ES-I3 (cell line): ENCODE measurements around the gene ICAM1.

ENCODE experiments used
- H3K36me3 ChIP-seq: 2 replicates; pipeline ENCODE4 v1.6.1; 2013; ENCODE audit warnings: mild to moderate bottlenecking, low read length, control low read depth, moderate library complexity; ENCODE audit not compliant: insufficient read depth
- H3K4me1 ChIP-seq: 2 replicates; pipeline ENCODE4 v1.6.1; 2013; ENCODE audit warnings: mild to moderate bottlenecking, control low read depth, low read length; ENCODE audit not compliant: insufficient read depth
- H3K9ac ChIP-seq: 2 replicates; pipeline ENCODE4 v1.6.1; 2013; ENCODE audit warnings: low read depth, mild to moderate bottlenecking, low read length, moderate library complexity
- H3K9me3 ChIP-seq: 2 replicates; pipeline ENCODE4 v1.6.1; 2013; ENCODE audit warnings: mild to moderate bottlenecking, low read length, moderate library complexity; ENCODE audit not compliant: control insufficient read depth, insufficient read depth

ICAM1 gene

DNA sequence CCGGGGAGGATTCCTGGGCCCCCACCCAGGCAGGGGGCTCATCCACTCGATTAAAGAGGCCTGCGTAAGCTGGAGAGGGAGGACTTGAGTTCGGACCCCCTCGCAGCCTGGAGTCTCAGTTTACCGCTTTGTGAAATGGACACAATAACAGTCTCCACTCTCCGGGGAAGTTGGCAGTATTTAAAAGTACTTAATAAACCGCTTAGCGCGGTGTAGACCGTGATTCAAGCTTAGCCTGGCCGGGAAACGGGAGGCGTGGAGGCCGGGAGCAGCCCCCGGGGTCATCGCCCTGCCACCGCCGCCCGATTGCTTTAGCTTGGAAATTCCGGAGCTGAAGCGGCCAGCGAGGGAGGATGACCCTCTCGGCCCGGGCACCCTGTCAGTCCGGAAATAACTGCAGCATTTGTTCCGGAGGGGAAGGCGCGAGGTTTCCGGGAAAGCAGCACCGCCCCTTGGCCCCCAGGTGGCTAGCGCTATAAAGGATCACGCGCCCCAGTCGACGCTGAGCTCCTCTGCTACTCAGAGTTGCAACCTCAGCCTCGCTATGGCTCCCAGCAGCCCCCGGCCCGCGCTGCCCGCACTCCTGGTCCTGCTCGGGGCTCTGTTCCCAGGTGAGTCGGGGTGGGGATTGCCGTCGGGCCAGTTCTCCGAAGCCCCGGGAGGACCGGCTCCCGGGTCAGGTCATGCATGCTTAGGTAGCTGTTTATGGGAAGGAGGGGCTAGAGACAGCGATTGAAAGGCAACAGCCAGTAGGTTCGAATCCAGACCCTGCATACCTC is at the start of gene ICAM1:
ICAM1 (plus strand) TSS at position 505 of the 779 bp plus-strand sequence; CDS start at position 545, 40 bp downstream.
- H3K9ac ChIP-seq = peak within 1 kb of the TSS; percentile 56; the same call in 1 of the 2 replicates
- no peaks in the 10 kb centered on the region for H3K9me3 ChIP-seq
- H3K36me3 ChIP-seq = no peaks in the 10 kb centered on the region
- peaks cover 3% of the 10 kb centered on the region; the same call in 1 of the 2 replicates for H3K4me1 ChIP-seq

DNA sequence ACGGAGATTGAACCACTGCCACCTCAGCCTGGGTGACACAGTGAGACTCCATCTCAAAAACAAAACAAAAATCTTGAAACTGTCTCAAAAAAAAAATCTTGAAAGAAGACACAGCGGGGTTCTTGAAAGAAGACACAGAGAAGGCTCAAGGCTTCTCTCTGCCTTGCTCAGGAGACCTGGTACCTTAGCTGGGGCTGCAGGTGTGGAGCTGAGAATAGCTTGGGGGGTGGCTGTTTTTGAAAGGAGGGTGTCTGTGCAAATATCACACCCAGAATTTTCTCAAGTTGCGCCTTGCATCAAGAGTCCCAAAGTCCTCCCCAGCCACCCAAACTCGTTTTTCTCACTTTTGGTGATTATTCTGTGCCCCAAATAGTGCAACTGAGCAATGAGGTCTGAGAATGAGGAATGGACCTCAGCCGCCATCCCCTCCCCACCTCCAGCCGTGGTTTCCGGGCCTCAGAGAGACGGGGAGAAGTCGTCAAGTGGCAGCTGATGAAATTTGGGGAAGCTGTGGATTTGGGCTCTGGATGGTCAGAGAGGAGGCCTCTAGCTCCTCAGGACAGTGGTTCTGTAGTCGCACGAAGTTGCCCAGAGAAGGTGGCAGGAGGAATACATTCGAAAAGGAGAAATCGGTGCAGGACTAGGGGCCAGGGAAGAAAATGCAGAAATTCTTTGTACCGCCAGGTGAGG is 48.6 kb upstream of the ICAM1 start:
- H3K9ac ChIP-seq = no peak overlapping the region
- peaks cover 17% of the 10 kb centered on the region; the same call in 1 of the 2 replicates for H3K4me1 ChIP-seq
- no peaks in the 10 kb centered on the region; the same call in 1 of the 2 replicates for H3K36me3 ChIP-seq
- no peaks in the 10 kb centered on the region for H3K9me3 ChIP-seq

DNA sequence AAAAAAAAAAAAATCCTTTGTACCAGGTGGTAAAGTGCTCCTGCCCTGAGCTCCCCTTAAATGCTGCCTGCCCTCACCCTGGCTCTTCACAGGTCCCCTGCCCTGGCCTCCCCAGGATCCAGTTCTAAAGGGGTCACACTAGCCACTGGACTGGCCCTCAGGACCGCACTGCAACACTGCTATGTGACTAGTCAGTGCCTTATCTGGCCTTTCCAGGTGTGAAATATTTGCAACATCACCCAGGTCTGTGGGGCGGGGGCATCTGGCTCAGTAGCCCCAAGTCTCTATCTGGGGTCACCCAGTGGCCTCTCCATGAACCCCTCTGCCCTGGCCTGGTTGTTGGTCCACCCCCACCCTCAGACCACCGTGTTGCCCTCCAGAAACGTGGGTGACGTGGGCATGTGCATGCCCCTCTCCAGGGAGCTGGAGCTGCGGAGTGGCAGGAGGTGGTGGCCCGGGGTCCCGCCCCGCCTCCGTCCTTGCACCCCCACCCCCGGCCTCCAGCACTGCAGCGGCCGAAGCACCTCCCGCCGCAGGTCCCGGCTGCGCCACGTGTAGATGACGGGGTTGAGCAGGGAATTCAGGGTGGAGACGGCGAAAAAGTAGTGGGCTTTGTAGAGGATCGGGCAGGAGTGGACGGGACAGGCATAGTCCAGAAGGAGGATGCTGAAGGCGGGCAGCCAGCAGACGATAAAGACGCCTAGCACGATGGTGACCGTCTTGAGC is 47.3 kb upstream of the ICAM1 start:
- H3K4me1 ChIP-seq = peaks cover 17% of the 10 kb centered on the region; the same call in 1 of the 2 replicates
- H3K36me3 ChIP-seq = no peaks in the 10 kb centered on the region; the same call in 1 of the 2 replicates
- no peak overlapping the region for H3K9ac ChIP-seq
- no peaks in the 10 kb centered on the region for H3K9me3 ChIP-seq

- no peaks in the 10 kb centered on the region; the same call in 1 of the 2 replicates for H3K36me3 ChIP-seq
- H3K4me1 ChIP-seq = peaks cover 17% of the 10 kb centered on the region; the same call in 1 of the 2 replicates
- H3K9ac ChIP-seq = no peak overlapping the region
- H3K9me3 ChIP-seq = no peaks in the 10 kb centered on the region
Observed at GRCh38 chr19:10224337-10224736, 46.6 kb upstream of the ICAM1 start.

- Histone ChIP-seq H3K9ac (no peak overlapping the region), H3K4me1 (peaks cover 17% of the 10 kb centered on the region; the same call in 1 of the 2 replicates), H3K36me3 (no peaks in the 10 kb centered on the region; the same call in 1 of the 2 replicates), H3K9me3 (no peaks in the 10 kb centered on the region)
Observed at GRCh38 chr19:10226021-10226375, 44.9 kb upstream of the ICAM1 start.

DNA sequence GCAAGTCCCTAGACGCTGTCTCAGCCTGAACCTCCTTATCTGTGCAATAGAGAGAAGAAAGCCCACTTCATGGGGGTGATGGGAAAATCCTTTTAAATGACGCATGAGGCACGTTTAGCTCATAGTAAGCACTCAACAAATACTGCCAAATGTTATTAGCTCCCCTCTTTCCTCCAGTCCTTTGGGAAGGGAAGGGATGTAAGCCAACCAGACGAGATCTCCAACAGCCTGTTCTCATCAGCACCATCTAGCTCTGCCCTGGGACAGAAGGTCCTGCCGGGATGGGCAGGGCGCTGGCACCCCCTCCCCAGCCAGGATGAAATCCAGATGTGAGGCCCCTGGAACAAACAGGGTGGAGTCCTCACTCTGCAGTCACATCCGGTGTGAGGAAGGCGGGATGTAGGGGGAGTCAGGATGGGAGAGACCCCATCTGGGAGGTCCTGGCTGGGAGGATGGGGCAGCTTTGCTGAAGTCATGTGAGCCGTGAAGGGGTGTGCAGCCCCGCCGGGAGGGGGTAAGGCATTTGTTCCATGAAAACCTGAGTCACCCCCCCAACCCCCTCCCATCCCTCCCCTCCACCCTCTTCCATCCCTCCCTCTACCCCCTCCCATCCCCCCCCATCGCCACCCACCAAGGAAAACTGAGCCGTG is 44.4 kb upstream of the ICAM1 start:
- H3K9me3 ChIP-seq = no peaks in the 10 kb centered on the region
- H3K9ac ChIP-seq = no peak overlapping the region
- H3K36me3 ChIP-seq = no peaks in the 10 kb centered on the region; the same call in 1 of the 2 replicates
- H3K4me1 ChIP-seq = peaks cover 17% of the 10 kb centered on the region; the same call in 1 of the 2 replicates

DNA sequence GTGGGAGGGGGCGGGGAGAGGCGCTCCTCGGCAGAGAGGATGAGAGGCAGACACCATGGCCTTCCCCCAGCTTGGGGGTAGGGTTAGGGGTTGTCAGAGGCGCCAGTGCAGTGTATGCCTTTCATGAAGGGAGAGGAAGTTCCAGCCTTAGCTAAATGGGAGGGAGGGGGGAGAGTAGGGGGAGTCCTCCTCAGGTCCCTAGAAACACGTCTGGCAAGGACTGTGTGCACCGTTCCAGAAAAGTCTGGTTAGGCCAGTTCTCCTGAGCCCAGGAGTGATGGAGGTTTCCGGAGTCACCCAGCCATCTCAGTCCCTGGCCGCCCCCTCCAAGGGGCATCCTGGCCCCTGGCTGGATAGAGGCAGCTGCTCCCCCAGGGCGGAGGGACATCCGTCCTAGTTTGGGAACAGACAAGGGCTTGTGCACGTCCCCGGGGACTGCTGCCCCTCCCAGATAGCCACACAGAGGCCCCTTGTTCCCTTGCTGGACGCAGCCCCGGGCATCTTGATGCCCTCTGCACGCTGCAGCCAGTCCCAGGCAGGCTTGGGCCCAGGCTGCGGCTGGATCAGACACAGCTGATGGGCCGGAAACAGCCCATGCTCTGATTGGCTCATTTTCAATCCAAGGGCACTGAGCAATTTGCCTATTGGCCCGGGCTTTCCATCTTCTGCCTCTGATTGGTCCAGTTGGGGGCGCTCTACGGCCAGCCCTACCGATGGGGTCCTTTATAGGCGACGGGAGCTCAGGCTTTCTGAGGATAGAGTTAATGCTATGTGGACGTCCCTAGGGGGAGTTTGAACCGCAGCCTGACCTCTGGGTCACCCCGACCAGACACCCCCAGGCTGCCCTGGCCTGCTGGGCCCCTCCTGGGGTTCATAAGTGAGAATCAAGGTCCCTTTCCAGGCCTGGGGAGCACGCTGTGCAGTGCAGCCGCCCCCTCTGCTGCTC is 43.6 kb upstream of the ICAM1 start:
- Histone ChIP-seq H3K4me1 (peaks cover 17% of the 10 kb centered on the region; the same call in 1 of the 2 replicates), H3K9ac (no peak overlapping the region; the same call in 1 of the 2 replicates), H3K36me3 (no peaks in the 10 kb centered on the region; the same call in 1 of the 2 replicates), H3K9me3 (no peaks in the 10 kb centered on the region)

DNA sequence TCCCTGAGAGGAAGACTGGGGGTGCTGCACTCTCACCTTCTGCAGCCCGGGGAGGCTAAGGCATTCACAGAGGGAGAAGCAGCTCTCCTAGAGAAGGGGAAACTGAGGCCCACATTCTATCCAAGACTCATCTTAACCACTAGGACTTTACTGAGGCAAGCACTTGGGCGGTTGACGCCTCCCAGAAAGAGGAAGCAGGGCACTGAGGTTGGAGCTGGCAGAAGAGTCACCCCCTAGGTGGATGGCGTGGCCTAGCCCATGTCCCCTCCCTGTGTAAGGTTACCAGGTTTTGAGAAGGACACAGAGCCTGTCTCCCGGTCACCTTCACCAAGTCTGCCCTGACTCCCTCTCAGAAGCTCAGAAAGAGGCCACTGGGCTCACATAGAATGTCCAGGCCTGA is 42.5 kb upstream of the ICAM1 start:
- Histone ChIP-seq H3K9ac (no peak overlapping the region), H3K36me3 (no peaks in the 10 kb centered on the region; the same call in 1 of the 2 replicates), H3K9me3 (no peaks in the 10 kb centered on the region), H3K4me1 (peaks cover 17% of the 10 kb centered on the region; the same call in 1 of the 2 replicates)

DNA sequence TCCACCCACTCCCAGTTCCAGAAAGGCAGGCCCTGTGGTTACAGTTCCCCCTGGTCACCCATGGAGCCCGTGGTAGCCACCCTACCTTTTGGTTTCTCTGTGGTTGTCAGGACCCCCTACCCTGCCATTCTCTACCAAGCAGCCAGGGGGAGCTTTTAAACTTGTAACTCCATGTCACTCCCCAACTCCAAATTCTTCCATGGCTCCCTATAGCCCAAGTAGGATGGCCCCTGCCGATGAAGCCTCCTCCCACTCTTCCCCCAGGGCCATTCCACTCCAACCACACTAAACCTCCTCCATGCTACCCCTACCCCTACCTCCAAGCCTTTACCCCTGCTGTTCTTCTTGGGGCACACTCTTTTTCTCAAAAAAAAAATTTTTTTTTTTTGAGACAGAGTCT is 42.0 kb upstream of the ICAM1 start:
- H3K4me1 ChIP-seq = peaks cover 17% of the 10 kb centered on the region; the same call in 1 of the 2 replicates
- no peaks in the 10 kb centered on the region for H3K9me3 ChIP-seq
- H3K36me3 ChIP-seq = no peaks in the 10 kb centered on the region; the same call in 1 of the 2 replicates
- H3K9ac ChIP-seq = no peak overlapping the region

DNA sequence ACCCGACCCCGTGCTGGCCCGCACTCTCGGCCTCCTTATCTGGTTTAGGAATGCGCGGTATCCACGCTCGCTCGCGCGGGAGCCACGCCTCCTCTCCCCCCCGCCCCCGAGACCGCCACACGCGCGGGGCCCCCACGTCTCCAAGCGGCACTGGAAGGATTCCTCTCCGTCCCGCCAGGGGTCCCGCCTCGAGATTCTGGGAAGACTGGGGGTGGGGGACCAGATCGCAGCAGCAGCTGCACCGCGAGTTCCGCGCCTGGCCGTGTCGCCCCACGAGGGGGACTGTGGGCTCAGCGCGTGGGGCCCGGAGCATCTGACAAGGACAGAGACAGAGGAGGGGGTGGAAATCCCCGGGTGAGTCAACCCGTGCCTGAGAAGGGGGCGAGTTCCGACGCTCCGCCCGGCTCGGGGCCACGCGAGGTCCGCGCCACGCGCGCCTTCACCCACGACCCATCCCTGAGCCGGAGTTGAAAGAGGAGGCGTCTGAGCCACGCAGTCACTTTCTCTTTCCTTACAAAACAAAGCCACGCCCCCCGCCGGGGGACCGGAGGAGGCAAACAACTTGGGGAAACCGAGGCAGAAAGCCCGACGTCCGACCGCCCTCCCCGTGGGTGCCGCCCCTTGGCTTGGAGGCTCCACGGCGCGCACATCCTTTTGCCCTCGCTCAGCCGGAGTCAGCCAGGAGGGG is 40.6 kb upstream of the ICAM1 start:
- Histone ChIP-seq H3K9ac (peak overlapping the region; percentile 94), H3K9me3 (no peaks in the 10 kb centered on the region), H3K4me1 (peaks cover 17% of the 10 kb centered on the region; the same call in 1 of the 2 replicates), H3K36me3 (no peaks in the 10 kb centered on the region)

DNA sequence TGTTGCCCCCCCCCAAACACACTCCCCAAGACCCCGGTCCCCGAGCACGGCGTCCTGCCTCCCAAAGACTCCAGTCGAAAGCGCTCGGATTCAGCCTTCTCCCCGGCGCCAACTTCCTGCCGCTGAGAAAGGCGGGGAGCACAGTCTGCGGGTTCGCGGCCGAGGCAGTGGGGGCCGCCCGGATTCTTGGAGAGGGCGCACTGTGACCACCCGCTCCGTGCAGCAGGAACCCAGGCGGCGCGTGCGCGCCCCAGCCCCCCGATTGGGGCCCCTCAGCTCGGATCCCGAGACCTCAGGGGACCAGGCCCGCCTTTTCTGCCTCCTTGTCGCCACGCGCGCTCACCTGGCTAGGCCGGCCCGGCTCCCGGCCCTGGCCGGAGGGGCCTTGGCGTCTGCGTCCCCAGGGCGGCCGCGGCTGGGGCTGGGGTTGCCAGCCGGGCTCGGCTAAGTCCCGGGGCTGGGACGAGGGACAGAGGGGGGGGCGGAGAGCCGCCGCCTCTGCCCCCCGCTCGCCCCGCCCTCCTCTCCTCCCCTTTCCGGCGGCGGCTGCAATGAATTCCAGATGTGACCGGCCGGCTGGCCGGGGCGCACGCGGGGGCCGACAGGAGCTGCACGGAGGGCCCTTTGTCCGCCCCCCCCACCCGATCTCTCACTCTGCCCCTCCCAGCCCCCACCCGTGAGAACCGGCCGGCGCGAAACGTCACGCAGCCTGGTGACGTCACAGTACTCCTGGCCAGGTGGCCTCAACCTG is 39.9 kb upstream of the ICAM1 start, which contains the start of gene S1PR2:
S1PR2 (minus strand) TSS at position 471 of the 751 bp plus-strand sequence. CDS start 6,426 bp downstream, outside the sequence.
- no peaks in the 10 kb centered on the region for H3K9me3 ChIP-seq
- peaks cover 18% of the 10 kb centered on the region; the same call in 1 of the 2 replicates for H3K4me1 ChIP-seq
- H3K9ac ChIP-seq = peak within 1 kb of the TSS; percentile 94
- no peaks in the 10 kb centered on the region for H3K36me3 ChIP-seq
